Activated naive CD4-positive, alpha-beta T cell treated with anti-CD3 and anti-CD28 coated beads, Interleukin-2, amount 50 U/mL, for 24 hours (primary cell): ENCODE data around the gene LOXL3.

ENCODE experiments used
- H3K27ac Mint-ChIP-seq: one replicate; pipeline ENCODE4 v1.8.0; 2021; ENCODE audit warnings: mild to moderate bottlenecking, mixed read lengths
- H3K27me3 Mint-ChIP-seq: one replicate; pipeline ENCODE4 v1.8.0; 2021; ENCODE audit warnings: mixed read lengths
- H3K36me3 Mint-ChIP-seq: one replicate; pipeline ENCODE4 v1.8.0; 2021; ENCODE audit warnings: mixed read lengths
- H3K4me1 Mint-ChIP-seq: one replicate; pipeline ENCODE4 v1.8.0; 2021; ENCODE audit warnings: mixed read lengths
- H3K4me3 Mint-ChIP-seq: one replicate; pipeline ENCODE4 v1.8.0; 2021; ENCODE audit warnings: mild to moderate bottlenecking, mixed read lengths
- H3K9me3 Mint-ChIP-seq: one replicate; pipeline ENCODE4 v1.8.0; 2021; ENCODE audit warnings: mixed read lengths

The LOXL3 gene

GRCh38 chr2:74553892-74554819, at the start of gene LOXL3, which contains the start of gene DOK1:
Gene LOXL3, minus strand, starts transcription at chr2:74553942. Its CDS starts 1,308 bp downstream, at chr2:74552634.
Gene DOK1, plus strand, starts transcription at chr2:74554720. Its CDS starts 35 bp downstream, at chr2:74554755.
- peaks cover 19% of the 10 kb centered on the region for H3K27me3 Mint-ChIP-seq
- H3K4me1 Mint-ChIP-seq, result peaks cover 9% of the 10 kb centered on the region
- peak within 1 kb of the TSS; percentile 95 for H3K4me3 Mint-ChIP-seq
- no peaks in the 10 kb centered on the region for H3K9me3 Mint-ChIP-seq
- peak within 1 kb of the TSS; percentile 88 for H3K27ac Mint-ChIP-seq
- no peaks in the 10 kb centered on the region for H3K36me3 Mint-ChIP-seq

- H3K4me3 Mint-ChIP-seq, result no peak overlapping the region
- H3K9me3 Mint-ChIP-seq, result no peaks in the 10 kb centered on the region
- H3K27ac Mint-ChIP-seq, result no peak overlapping the region
- no peaks in the 10 kb centered on the region for H3K36me3 Mint-ChIP-seq
- H3K4me1 Mint-ChIP-seq, result no peaks in the 10 kb centered on the region
- peaks cover 8% of the 10 kb centered on the region for H3K27me3 Mint-ChIP-seq
These were observed 49.0 kb upstream of the LOXL3 start for GRCh38 chr2:74602586-74603281.

GRCh38 chr2:74599676-74600075, 45.9 kb upstream of the LOXL3 start:
- Mint-ChIP-seq H3K9me3 (no peaks in the 10 kb centered on the region), H3K4me1 (no peaks in the 10 kb centered on the region), H3K27ac (no peak overlapping the region), H3K36me3 (no peaks in the 10 kb centered on the region), H3K27me3 (peaks cover 13% of the 10 kb centered on the region), H3K4me3 (no peak overlapping the region)

GRCh38 chr2:74597410-74597809, 43.7 kb upstream of the LOXL3 start:
- H3K4me1 Mint-ChIP-seq, result peaks cover 5% of the 10 kb centered on the region
- no peak overlapping the region for H3K4me3 Mint-ChIP-seq
- H3K27ac Mint-ChIP-seq, result no peak overlapping the region
- no peaks in the 10 kb centered on the region for H3K9me3 Mint-ChIP-seq
- H3K36me3 Mint-ChIP-seq, result no peaks in the 10 kb centered on the region
- H3K27me3 Mint-ChIP-seq, result peaks cover 16% of the 10 kb centered on the region

- Mint-ChIP-seq H3K27me3 (peaks cover 18% of the 10 kb centered on the region), H3K4me1 (peaks cover 5% of the 10 kb centered on the region), H3K9me3 (no peaks in the 10 kb centered on the region), H3K4me3 (no peak overlapping the region), H3K36me3 (no peaks in the 10 kb centered on the region), H3K27ac (no peak overlapping the region)
These were observed 42.8 kb upstream of the LOXL3 start for GRCh38 chr2:74596584-74596983.

GRCh38 chr2:74593826-74594772, 40.4 kb upstream of the LOXL3 start:
- no peak overlapping the region for H3K4me3 Mint-ChIP-seq
- peaks cover 18% of the 10 kb centered on the region for H3K27me3 Mint-ChIP-seq
- peak overlapping the region; percentile 41 for H3K27ac Mint-ChIP-seq
- H3K36me3 Mint-ChIP-seq, result no peaks in the 10 kb centered on the region
- H3K9me3 Mint-ChIP-seq, result no peaks in the 10 kb centered on the region
- H3K4me1 Mint-ChIP-seq, result peaks cover 5% of the 10 kb centered on the region

- Mint-ChIP-seq H3K9me3 (no peaks in the 10 kb centered on the region), H3K4me1 (peaks cover 14% of the 10 kb centered on the region), H3K27me3 (peaks cover 4% of the 10 kb centered on the region), H3K36me3 (no peaks in the 10 kb centered on the region), H3K4me3 (no peak overlapping the region), H3K27ac (no peak overlapping the region)
These were observed 34.9 kb upstream of the LOXL3 start for GRCh38 chr2:74588664-74589063.

GRCh38 chr2:74587664-74588277, 34.0 kb upstream of the LOXL3 start:
- Mint-ChIP-seq H3K4me1 (peaks cover 14% of the 10 kb centered on the region), H3K36me3 (no peaks in the 10 kb centered on the region), H3K4me3 (no peak overlapping the region), H3K27ac (peak overlapping the region; percentile 11), H3K27me3 (peaks cover 2% of the 10 kb centered on the region), H3K9me3 (no peaks in the 10 kb centered on the region)

GRCh38 chr2:74585406-74586185, 31.9 kb upstream of the LOXL3 start:
- Mint-ChIP-seq H3K27ac (no peak overlapping the region), H3K4me1 (peaks cover 14% of the 10 kb centered on the region), H3K9me3 (no peaks in the 10 kb centered on the region), H3K4me3 (no peak overlapping the region), H3K36me3 (no peaks in the 10 kb centered on the region), H3K27me3 (no peaks in the 10 kb centered on the region)

- Mint-ChIP-seq H3K27me3 (no peaks in the 10 kb centered on the region), H3K4me3 (no peak overlapping the region), H3K4me1 (peaks cover 14% of the 10 kb centered on the region), H3K9me3 (no peaks in the 10 kb centered on the region), H3K27ac (no peak overlapping the region), H3K36me3 (no peaks in the 10 kb centered on the region)
These were observed 30.4 kb upstream of the LOXL3 start for GRCh38 chr2:74584088-74584645.

- Mint-ChIP-seq H3K27me3 (no peaks in the 10 kb centered on the region), H3K27ac (no peak overlapping the region), H3K4me3 (no peak overlapping the region), H3K4me1 (peaks cover 14% of the 10 kb centered on the region), H3K9me3 (no peaks in the 10 kb centered on the region), H3K36me3 (no peaks in the 10 kb centered on the region)
These were observed 29.8 kb upstream of the LOXL3 start for GRCh38 chr2:74583504-74583903.

GRCh38 chr2:74582184-74582583, 28.4 kb upstream of the LOXL3 start:
- no peaks in the 10 kb centered on the region for H3K27me3 Mint-ChIP-seq
- H3K4me3 Mint-ChIP-seq, result no peak overlapping the region
- H3K9me3 Mint-ChIP-seq, result no peaks in the 10 kb centered on the region
- no peak overlapping the region for H3K27ac Mint-ChIP-seq
- H3K36me3 Mint-ChIP-seq, result no peaks in the 10 kb centered on the region
- H3K4me1 Mint-ChIP-seq, result peaks cover 14% of the 10 kb centered on the region

GRCh38 chr2:74581463-74581862, 27.7 kb upstream of the LOXL3 start:
- H3K27me3 Mint-ChIP-seq, result no peaks in the 10 kb centered on the region
- H3K4me3 Mint-ChIP-seq, result no peak overlapping the region
- H3K27ac Mint-ChIP-seq, result no peak overlapping the region
- H3K9me3 Mint-ChIP-seq, result no peaks in the 10 kb centered on the region
- peaks cover 14% of the 10 kb centered on the region for H3K4me1 Mint-ChIP-seq
- H3K36me3 Mint-ChIP-seq, result no peaks in the 10 kb centered on the region

GRCh38 chr2:74578408-74578807, 24.7 kb upstream of the LOXL3 start:
- Mint-ChIP-seq H3K9me3 (no peaks in the 10 kb centered on the region), H3K4me3 (no peak overlapping the region), H3K27ac (no peak overlapping the region), H3K27me3 (no peaks in the 10 kb centered on the region), H3K36me3 (peaks cover 2% of the 10 kb centered on the region), H3K4me1 (peaks cover 15% of the 10 kb centered on the region)
